H9 (cell line): ENCODE data around the gene GNAS. TPM values are rescaled to one million over a fixed set of nuclear protein-coding genes. Genes with fewer than 3 reads are reported as not detected.

Experiments
- DNase-seq: peaks from one replicate; pipeline ENCODE4 v3.0.0-alpha.2; 2017
- H2AFZ ChIP-seq: one replicate; pipeline ENCODE4 v1.6.1; 2013; ENCODE audit warnings: mild to moderate bottlenecking, low read length, control low read depth, moderate library complexity
- H2AK5ac ChIP-seq: 2 replicates; pipeline ENCODE4 v1.6.1; 2013; ENCODE audit warnings: low read length, control low read depth, mixed read lengths; ENCODE audit not compliant: insufficient read length
- H2BK120ac ChIP-seq: one replicate; pipeline ENCODE4 v1.6.1; 2013; ENCODE audit warnings: low read depth, mild to moderate bottlenecking, low read length, control low read depth, inconsistent platforms; ENCODE audit not compliant: poor library complexity, severe bottlenecking
- H2BK12ac ChIP-seq: 2 replicates; pipeline ENCODE4 v1.6.1; 2013; ENCODE audit warnings: low read length, control low read depth, mixed read lengths, low read depth; ENCODE audit not compliant: insufficient read length
- H2BK15ac ChIP-seq: 2 replicates; pipeline ENCODE4 v1.6.1; 2013; ENCODE audit warnings: low read depth, low read length, control low read depth
- H2BK20ac ChIP-seq: one replicate; pipeline ENCODE4 v1.6.1; 2013; ENCODE audit warnings: low read depth, mild to moderate bottlenecking, low read length, control low read depth, inconsistent platforms; ENCODE audit not compliant: poor library complexity, severe bottlenecking
- H2BK5ac ChIP-seq: 2 replicates; pipeline ENCODE4 v1.6.1; 2013; ENCODE audit warnings: low read length, control low read depth, mixed read lengths; ENCODE audit not compliant: insufficient read length
- H3K14ac ChIP-seq: 2 replicates; pipeline ENCODE4 v1.6.1; 2013; ENCODE audit warnings: low read length, control low read depth; ENCODE audit not compliant: insufficient read depth
- H3K18ac ChIP-seq: 2 replicates; pipeline ENCODE4 v1.6.1; 2013; ENCODE audit warnings: low read depth, mild to moderate bottlenecking, mixed read lengths, low read length, control low read depth; ENCODE audit not compliant: insufficient read length
- H3K23ac ChIP-seq: 2 replicates; pipeline ENCODE4 v1.6.1; 2013; ENCODE audit warnings: low read length, control low read depth, mixed read lengths, low read depth; ENCODE audit not compliant: insufficient read length
- H3K23me2 ChIP-seq: 2 replicates; pipeline ENCODE4 v1.6.1; 2013; ENCODE audit warnings: low read depth, mild to moderate bottlenecking, mixed read lengths, low read length, control low read depth; ENCODE audit not compliant: insufficient read length, poor library complexity, severe bottlenecking
- H3K27ac ChIP-seq: 2 replicates; pipeline ENCODE4 v1.5.1; 2013; ENCODE audit warnings: low read length, control low read depth, mixed read lengths, low read depth; ENCODE audit not compliant: insufficient read length
- H3K27me3 ChIP-seq: 2 replicates; pipeline ENCODE4 v1.6.1; 2013; ENCODE audit warnings: low read length, control low read depth, inconsistent platforms; ENCODE audit not compliant: insufficient read depth
- H3K4ac ChIP-seq: 2 replicates; pipeline ENCODE4 v1.6.1; 2013; ENCODE audit warnings: low read depth, mild to moderate bottlenecking, control low read depth, inconsistent platforms, low read length, moderate library complexity
- H3K4me1 ChIP-seq: 2 replicates; pipeline ENCODE4 v1.6.1; 2013; ENCODE audit warnings: low read length, control low read depth, inconsistent platforms; ENCODE audit not compliant: insufficient read depth
- H3K4me2 ChIP-seq: 2 replicates; pipeline ENCODE4 v1.6.1; 2013; ENCODE audit warnings: low read length, control low read depth, mixed read lengths; ENCODE audit not compliant: insufficient read length, insufficient read depth
- H3K56ac ChIP-seq: 2 replicates; pipeline ENCODE4 v1.6.1; 2013; ENCODE audit warnings: low read depth, mild to moderate bottlenecking, mixed read lengths, low read length, control low read depth; ENCODE audit not compliant: insufficient read length
- H3K79me1 ChIP-seq: 2 replicates; pipeline ENCODE4 v1.6.1; 2013; ENCODE audit warnings: low read depth, mild to moderate bottlenecking, moderate library complexity, low read length, control low read depth, inconsistent platforms; ENCODE audit not compliant: insufficient read depth, poor library complexity, severe bottlenecking
- H3K79me2 ChIP-seq: 2 replicates; pipeline ENCODE4 v1.6.1; 2013; ENCODE audit warnings: low read length, control low read depth, inconsistent platforms; ENCODE audit not compliant: insufficient read depth
- H3K9ac ChIP-seq: 2 replicates; pipeline ENCODE4 v1.6.1; 2013; ENCODE audit warnings: low read length, control low read depth, mixed read lengths; ENCODE audit not compliant: insufficient read length; ENCODE audit errors: extremely low read depth
- H3K9me3 ChIP-seq: one replicate; pipeline ENCODE4 v1.6.1; 2013; ENCODE audit warnings: low read depth, low read length, inconsistent platforms; ENCODE audit not compliant: control insufficient read depth
- H3T11ph ChIP-seq: one replicate; pipeline ENCODE4 v1.6.1; 2013; ENCODE audit warnings: mild to moderate bottlenecking, low read length, control low read depth, inconsistent platforms
- H4K20me1 ChIP-seq: one replicate; pipeline ENCODE4 v1.6.1; 2013; ENCODE audit not compliant: control insufficient read depth, insufficient read length, insufficient read depth
- H4K5ac ChIP-seq: 2 replicates; pipeline ENCODE4 v1.6.1; 2013; ENCODE audit warnings: low read depth, mild to moderate bottlenecking, mixed read lengths, low read length, control low read depth; ENCODE audit not compliant: insufficient read length
- H4K8ac ChIP-seq: replicated peaks from 2 replicates; pipeline ENCODE4 v1.6.1; 2013; ENCODE audit warnings: low read length, control low read depth, mixed read lengths, low read depth; ENCODE audit not compliant: insufficient read length
- H4K91ac ChIP-seq: 2 replicates; pipeline ENCODE4 v1.6.1; 2013; ENCODE audit warnings: low read depth, mild to moderate bottlenecking, moderate library complexity, mixed read lengths, low read length, control low read depth; ENCODE audit not compliant: insufficient read length
- H3K27ac Mint-ChIP-seq, 3 experiments: 2 replicates in 2 of 3; 3 replicates in 1 of 3; pipeline ENCODE4 v1.8.0; 2020 to 2021; ENCODE audit warnings: mixed read lengths in 3 of 3, mild to moderate bottlenecking in 1 of 3, moderate library complexity in 1 of 3
- H3K27me3 Mint-ChIP-seq: 2 replicates; pipeline ENCODE4 v1.8.0; 2021; ENCODE audit warnings: low read depth, mild to moderate bottlenecking, moderate library complexity, mixed read lengths
- H3K36me3 Mint-ChIP-seq, 3 experiments: 2 replicates in 2 of 3; 3 replicates in 1 of 3; pipeline ENCODE4 v1.8.0; 2020 to 2021; ENCODE audit warnings: low read depth in 3 of 3, mixed read lengths in 3 of 3; ENCODE audit not compliant: insufficient read depth in 1 of 3
- H3K4me1 Mint-ChIP-seq, 2 experiments: 2 replicates each; pipeline ENCODE4 v1.8.0; 2020; ENCODE audit warnings: mixed read lengths in 2 of 2
- H3K4me3 Mint-ChIP-seq, 2 experiments: 2 replicates in 1 of 2; 3 replicates in 1 of 2; pipeline ENCODE4 v1.8.0; 2020 to 2021; ENCODE audit warnings: mild to moderate bottlenecking in 2 of 2, mixed read lengths in 2 of 2, moderate library complexity in 1 of 2
- H3K9me3 Mint-ChIP-seq, 2 experiments: 2 replicates in 1 of 2; 3 replicates in 1 of 2; pipeline ENCODE4 v1.8.0; 2020; ENCODE audit warnings: mild to moderate bottlenecking in 2 of 2, mixed read lengths in 2 of 2, moderate library complexity in 1 of 2
- WGBS: extraction: QIAGEN DNeasy Blood & Tissue Kit; methylation state at CpG from one replicate; pipeline ENCODE4 v1.1.7; 2013; ENCODE audit warnings: missing lambda C conversion rate, low lambda C conversion rate, mixed read lengths; ENCODE audit not compliant: insufficient read length; ENCODE audit errors: extremely low coverage; 5-methylcytosine and 5-hydroxymethylcytosine counted together
- total RNA-seq: library from RNA; stranded (reverse); gene quantifications from 2 replicates; pipeline ENCODE4 v1.2.1, GENCODE V29; 2021
- TF ChIP-seq, protein P1 (sequence below): fragments of 200-600 bp; sonication (generic); conservative IDR thresholded peaks from 3 replicates; pipeline ENCODE4 v1.8.0; 2021; ENCODE audit warnings: antibody characterized with exemption, mild to moderate bottlenecking

GNAS gene
- total RNA-seq, 1 experiment from 2014 or later: 920 TPM

DNA sequence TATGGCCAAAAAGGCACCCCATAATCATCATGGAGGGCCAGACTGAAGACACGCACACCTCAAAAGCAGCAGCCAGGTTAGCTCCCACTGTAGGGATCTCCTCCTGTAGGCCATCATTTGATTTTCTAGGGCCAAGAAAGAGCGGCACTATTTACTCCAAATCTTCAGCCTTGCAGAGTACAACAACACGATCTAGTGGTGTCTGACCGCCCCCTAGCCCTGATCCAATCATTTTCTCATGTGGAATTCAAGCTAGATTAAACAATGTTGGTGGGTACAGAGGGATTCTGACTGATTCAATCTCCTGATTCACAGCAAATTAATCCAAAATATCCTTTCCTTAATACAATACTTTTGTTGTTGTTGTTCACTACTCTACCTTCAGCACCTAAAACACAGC, 14.3 kb upstream of the GNAS start:
- Histone ChIP-seq H2BK120ac (no peak overlapping the region), H3K23me2 (peaks cover 7% of the 10 kb centered on the region), H4K5ac (no peak overlapping the region), H3K56ac (no peak overlapping the region), H2BK12ac (no peak overlapping the region), H3K4me1 (no peaks in the 10 kb centered on the region; the same call in 1 of the 2 replicates), H3K4me2 (no peak overlapping the region), H2BK5ac (no peak overlapping the region), H3K9me3 (no peaks in the 10 kb centered on the region), H2BK15ac (no peak overlapping the region), H3K27me3 (peaks cover 17% of the 10 kb centered on the region; the same call in 1 of the 2 replicates), H2BK20ac (no peak overlapping the region), H4K20me1 (peaks cover 2% of the 10 kb centered on the region), H3K18ac (no peak overlapping the region), H2AK5ac (no peak overlapping the region), H3K79me2 (peaks cover 57% of the 10 kb centered on the region; the same call in 1 of the 2 replicates), H3K14ac (no peak overlapping the region), H3K27ac (no peak overlapping the region), H3K23ac (no peak overlapping the region), H2AFZ (no peak overlapping the region), H4K91ac (no peak overlapping the region), H4K8ac (no peak overlapping the region), H3T11ph (no peak overlapping the region), H3K79me1 (peaks cover 8% of the 10 kb centered on the region), H3K4ac (no peak overlapping the region), H3K9ac (no peak overlapping the region)
- no CpG with 5 or more reads among the region's 4 CpGs for WGBS
- no peaks in the 10 kb centered on the region; a peak in 2 of 5 replicates for H3K9me3 Mint-ChIP-seq
- peaks cover 25 to 39% of the 10 kb centered on the region in 2 experiments for H3K4me1 Mint-ChIP-seq
- H3K27me3 Mint-ChIP-seq: peaks cover 41% of the 10 kb centered on the region
- H3K4me3 Mint-ChIP-seq: no peak overlapping the region; a peak in 1 of 5 replicates
- H3K36me3 Mint-ChIP-seq: peaks cover 44 to 69% (median 62%) of the 10 kb centered on the region in 3 experiments
- peak overlapping the region in 1 of 3 experiments; percentile 44; a peak in 1 of 7 replicates for H3K27ac Mint-ChIP-seq
- TF ChIP-seq, protein P1, sequence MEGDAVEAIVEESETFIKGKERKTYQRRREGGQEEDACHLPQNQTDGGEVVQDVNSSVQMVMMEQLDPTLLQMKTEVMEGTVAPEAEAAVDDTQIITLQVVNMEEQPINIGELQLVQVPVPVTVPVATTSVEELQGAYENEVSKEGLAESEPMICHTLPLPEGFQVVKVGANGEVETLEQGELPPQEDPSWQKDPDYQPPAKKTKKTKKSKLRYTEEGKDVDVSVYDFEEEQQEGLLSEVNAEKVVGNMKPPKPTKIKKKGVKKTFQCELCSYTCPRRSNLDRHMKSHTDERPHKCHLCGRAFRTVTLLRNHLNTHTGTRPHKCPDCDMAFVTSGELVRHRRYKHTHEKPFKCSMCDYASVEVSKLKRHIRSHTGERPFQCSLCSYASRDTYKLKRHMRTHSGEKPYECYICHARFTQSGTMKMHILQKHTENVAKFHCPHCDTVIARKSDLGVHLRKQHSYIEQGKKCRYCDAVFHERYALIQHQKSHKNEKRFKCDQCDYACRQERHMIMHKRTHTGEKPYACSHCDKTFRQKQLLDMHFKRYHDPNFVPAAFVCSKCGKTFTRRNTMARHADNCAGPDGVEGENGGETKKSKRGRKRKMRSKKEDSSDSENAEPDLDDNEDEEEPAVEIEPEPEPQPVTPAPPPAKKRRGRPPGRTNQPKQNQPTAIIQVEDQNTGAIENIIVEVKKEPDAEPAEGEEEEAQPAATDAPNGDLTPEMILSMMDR: peak; percentile 37; the same call in 1 of the 3 replicates
- DNase-seq: no peak
